ENCODE results near the gene KLHL21.
"Not testable (repeated sequence)": the region's sequence is repeated elsewhere in the genome, so short reads cannot be mapped to it uniquely, and the experiment has no call there.

KLHL21 gene

GRCh38 chr1:6602669-6603237, at the start of gene KLHL21:
Gene KLHL21, minus strand, starts transcription at chr1:6602869. Its CDS starts 52 bp downstream, at chr1:6602817.
- TF ChIP-seq, protein P1, sequence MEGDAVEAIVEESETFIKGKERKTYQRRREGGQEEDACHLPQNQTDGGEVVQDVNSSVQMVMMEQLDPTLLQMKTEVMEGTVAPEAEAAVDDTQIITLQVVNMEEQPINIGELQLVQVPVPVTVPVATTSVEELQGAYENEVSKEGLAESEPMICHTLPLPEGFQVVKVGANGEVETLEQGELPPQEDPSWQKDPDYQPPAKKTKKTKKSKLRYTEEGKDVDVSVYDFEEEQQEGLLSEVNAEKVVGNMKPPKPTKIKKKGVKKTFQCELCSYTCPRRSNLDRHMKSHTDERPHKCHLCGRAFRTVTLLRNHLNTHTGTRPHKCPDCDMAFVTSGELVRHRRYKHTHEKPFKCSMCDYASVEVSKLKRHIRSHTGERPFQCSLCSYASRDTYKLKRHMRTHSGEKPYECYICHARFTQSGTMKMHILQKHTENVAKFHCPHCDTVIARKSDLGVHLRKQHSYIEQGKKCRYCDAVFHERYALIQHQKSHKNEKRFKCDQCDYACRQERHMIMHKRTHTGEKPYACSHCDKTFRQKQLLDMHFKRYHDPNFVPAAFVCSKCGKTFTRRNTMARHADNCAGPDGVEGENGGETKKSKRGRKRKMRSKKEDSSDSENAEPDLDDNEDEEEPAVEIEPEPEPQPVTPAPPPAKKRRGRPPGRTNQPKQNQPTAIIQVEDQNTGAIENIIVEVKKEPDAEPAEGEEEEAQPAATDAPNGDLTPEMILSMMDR (IDR thresholded peaks at IDR 0.05; ENCODE audit: control insufficient read depth, extremely low read depth, insufficient read depth) = no peak
- peak within 1 kb of the TSS; percentile 95 for H3K4me3 ChIP-seq (ENCODE audit: low read depth, low read length)
- no peak for DNase-seq (ENCODE audit: low read depth)

- TF ChIP-seq, protein P1 (IDR thresholded peaks at IDR 0.05; ENCODE audit: control insufficient read depth, extremely low read depth, insufficient read depth) = no peak
- no peak for DNase-seq (ENCODE audit: low read depth)
- no peak overlapping the region for H3K4me3 ChIP-seq (ENCODE audit: low read depth, low read length)
Measured at GRCh38 chr1:6651909-6652308, 49.2 kb upstream of the KLHL21 start.

GRCh38 chr1:6648556-6648955, 45.9 kb upstream of the KLHL21 start:
- DNase-seq (ENCODE audit: low read depth) = no peak
- TF ChIP-seq, protein P1 (IDR thresholded peaks at IDR 0.05; ENCODE audit: control insufficient read depth, extremely low read depth, insufficient read depth) = no peak
- H3K4me3 ChIP-seq (ENCODE audit: low read depth, low read length) = no peak overlapping the region

- DNase-seq (ENCODE audit: low read depth) = peak; percentile 27
- H3K4me3 ChIP-seq (ENCODE audit: low read depth, low read length) = no peak overlapping the region
- TF ChIP-seq, protein P1 (IDR thresholded peaks at IDR 0.05; ENCODE audit: control insufficient read depth, extremely low read depth, insufficient read depth) = peak; percentile 45
Measured at GRCh38 chr1:6646499-6647148, 44.0 kb upstream of the KLHL21 start.

GRCh38 chr1:6645018-6645417, 42.3 kb upstream of the KLHL21 start:
- TF ChIP-seq, protein P1 (IDR thresholded peaks at IDR 0.05; ENCODE audit: control insufficient read depth, extremely low read depth, insufficient read depth) = no peak
- DNase-seq (ENCODE audit: low read depth) = no peak
- no peak overlapping the region for H3K4me3 ChIP-seq (ENCODE audit: low read depth, low read length)

GRCh38 chr1:6640867-6641266, 38.2 kb upstream of the KLHL21 start:
- DNase-seq (ENCODE audit: low read depth) = not testable (repeated sequence)

GRCh38 chr1:6638226-6638625, 35.6 kb upstream of the KLHL21 start:
- H3K4me3 ChIP-seq (ENCODE audit: low read depth, low read length) = no peak overlapping the region
- DNase-seq (ENCODE audit: low read depth) = no peak
- TF ChIP-seq, protein P1 (IDR thresholded peaks at IDR 0.05; ENCODE audit: control insufficient read depth, extremely low read depth, insufficient read depth) = no peak

More at GRCh38 chr1:6640867-6641266, 38.2 kb upstream of the KLHL21 start:
- H3K4me3 ChIP-seq (ENCODE audit: low read depth, low read length) = not testable (repeated sequence)

Data from LNCaP clone FGC (cell line).